NOMO-1 treated with dmso at 0.1 percent for 144 hours (cell line): ENCODE results near the gene DISP1.
"Not testable (repeated sequence)": the region's sequence is repeated elsewhere in the genome, so short reads cannot be mapped to it uniquely, and the experiment has no call there.

Experiments
- DNase-seq: peaks from one replicate; lab custom pipeline; 2025; ENCODE audit not compliant: unreplicated experiment; lab: John Stamatoyannopoulos, UW

The DISP1 gene

GRCh38 chr1:222845763-222846162, 30.9 kb downstream of the DISP1 start:
- DNase-seq: no peak

- not testable (repeated sequence) for DNase-seq
These were observed 35.7 kb downstream of the DISP1 start for GRCh38 chr1:222850550-222850949.

- DNase-seq: no peak
These were observed 37.5 kb downstream of the DISP1 start for GRCh38 chr1:222852326-222852725.

- DNase-seq: no peak
These were observed 46.2 kb downstream of the DISP1 start for GRCh38 chr1:222861062-222861461.
